ENCODE data around the gene PTPRN2. TPM values are rescaled to one million over a fixed set of nuclear protein-coding genes. Genes with fewer than 3 reads are reported as not detected.
"Not testable (repeated sequence)": the region's sequence is repeated elsewhere in the genome, so short reads cannot be mapped to it uniquely, and the experiment has no call there.

Gene PTPRN2
- polyA plus RNA-seq, 4 donors: 1.6 to 11.7 (median 4.0) TPM

GRCh38 chr7:157984423-157985163 lies 603.0 kb downstream of the PTPRN2 start:
- Histone ChIP-seq H3K4me3 (ENCODE audit: low read depth in 1 of 3, low read length in 3 of 3) (no peak overlapping the region), H3K27me3 (ENCODE audit: control insufficient read depth in 3 of 3, insufficient read depth in 3 of 3, low read length in 3 of 3) (no peaks in the 10 kb centered on the region), H3K9me3 (ENCODE audit: control insufficient read depth in 2 of 2, insufficient read depth in 1 of 2, low read depth in 1 of 2, low read length in 1 of 2) (no peaks in the 10 kb centered on the region), H3K4me1 (ENCODE audit: control insufficient read depth in 3 of 3, insufficient read depth in 2 of 3, low read depth in 1 of 3, low read length in 2 of 3) (no peaks in the 10 kb centered on the region), H3K36me3 (ENCODE audit: control insufficient read depth in 3 of 3, insufficient read depth in 2 of 3, low read depth in 1 of 3, low read length in 3 of 3) (no peaks in the 10 kb centered on the region), H3K27ac (ENCODE audit: low read depth in 1 of 3, low read length in 2 of 3) (no peak overlapping the region)
- no peak for FAIRE-seq
- 85 to 91% (median 85%) methylated on average over 20 to 23 of the region's 25 CpGs for WGBS, 3 donors
- no peak for DNase-seq

GRCh38 chr7:157983502-157984422 lies 603.9 kb downstream of the PTPRN2 start:
- FAIRE-seq: no peak
- H3K4me1 ChIP-seq (ENCODE audit: control insufficient read depth in 3 of 3, insufficient read depth in 2 of 3, low read depth in 1 of 3, low read length in 2 of 3): no peaks in the 10 kb centered on the region
- no peaks in the 10 kb centered on the region for H3K27me3 ChIP-seq (ENCODE audit: control insufficient read depth in 3 of 3, insufficient read depth in 3 of 3, low read length in 3 of 3)
- no peak overlapping the region for H3K4me3 ChIP-seq (ENCODE audit: low read depth in 1 of 3, low read length in 3 of 3)
- no peaks in the 10 kb centered on the region for H3K9me3 ChIP-seq (ENCODE audit: control insufficient read depth in 2 of 2, insufficient read depth in 1 of 2, low read depth in 1 of 2, low read length in 1 of 2)
- WGBS, 3 donors: 83 to 85% (median 84%) methylated on average over 30 to 32 of the region's 32 CpGs
- H3K36me3 ChIP-seq (ENCODE audit: control insufficient read depth in 3 of 3, insufficient read depth in 2 of 3, low read depth in 1 of 3, low read length in 3 of 3): no peaks in the 10 kb centered on the region
- no peak for DNase-seq
- no peak overlapping the region for H3K27ac ChIP-seq (ENCODE audit: low read depth in 1 of 3, low read length in 2 of 3)

- Histone ChIP-seq H3K27me3 (ENCODE audit: control insufficient read depth in 3 of 3, insufficient read depth in 3 of 3, low read length in 3 of 3) (no peaks in the 10 kb centered on the region), H3K9me3 (ENCODE audit: control insufficient read depth in 2 of 2, insufficient read depth in 1 of 2, low read depth in 1 of 2, low read length in 1 of 2) (no peaks in the 10 kb centered on the region), H3K4me1 (ENCODE audit: control insufficient read depth in 3 of 3, insufficient read depth in 2 of 3, low read depth in 1 of 3, low read length in 2 of 3) (no peaks in the 10 kb centered on the region), H3K27ac (ENCODE audit: low read depth in 1 of 3, low read length in 2 of 3) (no peak overlapping the region), H3K36me3 (ENCODE audit: control insufficient read depth in 3 of 3, insufficient read depth in 2 of 3, low read depth in 1 of 3, low read length in 3 of 3) (no peaks in the 10 kb centered on the region), H3K4me3 (ENCODE audit: low read depth in 1 of 3, low read length in 3 of 3) (no peak overlapping the region)
- FAIRE-seq (no peak), DNase-seq (no peak)
- WGBS, 3 donors: 58 to 60% (median 59%) methylated on average over 3 to 5 of the region's 5 CpGs
Observed at GRCh38 chr7:157981778-157982177, 605.8 kb downstream of the PTPRN2 start.

- H3K27me3 ChIP-seq (ENCODE audit: control insufficient read depth in 3 of 3, insufficient read depth in 3 of 3, low read length in 3 of 3): no peaks in the 10 kb centered on the region
- H3K4me3 ChIP-seq (ENCODE audit: low read depth in 1 of 3, low read length in 3 of 3): no peak overlapping the region
- H3K36me3 ChIP-seq (ENCODE audit: control insufficient read depth in 3 of 3, insufficient read depth in 2 of 3, low read depth in 1 of 3, low read length in 3 of 3): no peaks in the 10 kb centered on the region
- peaks cover 0 to 7% of the 10 kb centered on the region in 2 donors for H3K9me3 ChIP-seq (ENCODE audit: control insufficient read depth in 2 of 2, insufficient read depth in 1 of 2, low read depth in 1 of 2, low read length in 1 of 2)
- FAIRE-seq (no peak), DNase-seq (no peak)
- H3K4me1 ChIP-seq (ENCODE audit: control insufficient read depth in 3 of 3, insufficient read depth in 2 of 3, low read depth in 1 of 3, low read length in 2 of 3): no peaks in the 10 kb centered on the region
- 41 to 52% (median 46%) methylated on average over 9 of the region's 9 CpGs for WGBS, 3 donors
- no peak overlapping the region for H3K27ac ChIP-seq (ENCODE audit: low read depth in 1 of 3, low read length in 2 of 3)
Observed at GRCh38 chr7:157980774-157981173, 606.8 kb downstream of the PTPRN2 start.

- not testable (repeated sequence) for H3K27me3 ChIP-seq (ENCODE audit: control insufficient read depth in 3 of 3, insufficient read depth in 3 of 3, low read length in 3 of 3); H3K36me3 ChIP-seq (ENCODE audit: control insufficient read depth in 3 of 3, insufficient read depth in 2 of 3, low read depth in 1 of 3, low read length in 3 of 3); H3K4me3 ChIP-seq (ENCODE audit: low read depth in 1 of 3, low read length in 3 of 3); H3K4me1 ChIP-seq (ENCODE audit: control insufficient read depth in 3 of 3, insufficient read depth in 2 of 3, low read depth in 1 of 3, low read length in 2 of 3); DNase-seq; FAIRE-seq; H3K27ac ChIP-seq (ENCODE audit: low read depth in 1 of 3, low read length in 2 of 3)
- H3K9me3 ChIP-seq (ENCODE audit: control insufficient read depth in 2 of 2, insufficient read depth in 1 of 2, low read depth in 1 of 2, low read length in 1 of 2): peaks cover 0 to 11% of the 10 kb centered on the region in 2 donors
- WGBS, 3 donors: 79 to 90% (median 84%) methylated on average over 9 of the region's 9 CpGs
Observed at GRCh38 chr7:157980341-157980731, 607.3 kb downstream of the PTPRN2 start.

GRCh38 chr7:157979636-157980340 lies 607.8 kb downstream of the PTPRN2 start:
- no peak overlapping the region for H3K27ac ChIP-seq (ENCODE audit: low read depth in 1 of 3, low read length in 2 of 3)
- H3K4me1 ChIP-seq (ENCODE audit: control insufficient read depth in 3 of 3, insufficient read depth in 2 of 3, low read depth in 1 of 3, low read length in 2 of 3): no peaks in the 10 kb centered on the region
- no peaks in the 10 kb centered on the region for H3K27me3 ChIP-seq (ENCODE audit: control insufficient read depth in 3 of 3, insufficient read depth in 3 of 3, low read length in 3 of 3)
- H3K4me3 ChIP-seq (ENCODE audit: low read depth in 1 of 3, low read length in 3 of 3): no peak overlapping the region
- WGBS, 3 donors: 78 to 88% (median 88%) methylated on average over 14 of the region's 14 CpGs
- FAIRE-seq (no peak), DNase-seq (no peak)
- H3K36me3 ChIP-seq (ENCODE audit: control insufficient read depth in 3 of 3, insufficient read depth in 2 of 3, low read depth in 1 of 3, low read length in 3 of 3): no peaks in the 10 kb centered on the region
- H3K9me3 ChIP-seq (ENCODE audit: control insufficient read depth in 2 of 2, insufficient read depth in 1 of 2, low read depth in 1 of 2, low read length in 1 of 2): peaks cover 0 to 16% of the 10 kb centered on the region in 2 donors

GRCh38 chr7:157978766-157979165 lies 608.9 kb downstream of the PTPRN2 start:
- Histone ChIP-seq H3K9me3 (ENCODE audit: control insufficient read depth in 2 of 2, insufficient read depth in 1 of 2, low read depth in 1 of 2, low read length in 1 of 2) (peaks cover 2 to 27% of the 10 kb centered on the region in 2 donors), H3K27ac (ENCODE audit: low read depth in 1 of 3, low read length in 2 of 3) (no peak overlapping the region), H3K27me3 (ENCODE audit: control insufficient read depth in 3 of 3, insufficient read depth in 3 of 3, low read length in 3 of 3) (no peaks in the 10 kb centered on the region), H3K4me1 (ENCODE audit: control insufficient read depth in 3 of 3, insufficient read depth in 2 of 3, low read depth in 1 of 3, low read length in 2 of 3) (no peaks in the 10 kb centered on the region), H3K4me3 (ENCODE audit: low read depth in 1 of 3, low read length in 3 of 3) (no peak overlapping the region), H3K36me3 (ENCODE audit: control insufficient read depth in 3 of 3, insufficient read depth in 2 of 3, low read depth in 1 of 3, low read length in 3 of 3) (no peaks in the 10 kb centered on the region)
- WGBS, 3 donors: 83 to 88% (median 85%) methylated on average over 12 of the region's 12 CpGs
- DNase-seq: no peak
- no peak for FAIRE-seq
